Endothelial cell of umbilical vein (primary cell): ENCODE measurements around the gene UVRAG. TPM values are rescaled to one million over a fixed set of nuclear protein-coding genes. Genes with fewer than 3 reads are reported as not detected.

Experiments used
- BruUV-seq: library from RNA; stranded (reverse); fragments of 400-500 nt; replicated peaks from 2 replicates; lab custom pipeline; 2021; lab: Mats Ljungman, UMichigan
- CTCF ChIA-PET: fragments of 300-600, 350-600 bp; sonication (Branson Sonifier 250); formaldehyde crosslinking; loops from one replicate; lab custom pipeline; 2021; ENCODE audit warnings: antibody characterized with exemption, inconsistent platforms; lab: Charles Lee
- POLR2A ChIA-PET: fragments of 300-600, 350-600 bp; sonication (Branson Sonifier 250); formaldehyde crosslinking; loops from one replicate; lab custom pipeline; 2021; ENCODE audit warnings: antibody characterized with exemption, inconsistent platforms; lab: Charles Lee
- DNase-seq: peaks from one replicate; pipeline ENCODE4 v3.0.0-alpha.2; 2011; ENCODE audit warnings: low read depth, low spot score
- FAIRE-seq: peaks from 2 replicates; lab custom pipeline; 2011; peaks lifted over from hg19 to GRCh38; lab: Jason Lieb, UNC
- H2AFZ ChIP-seq: 2 replicates; pipeline ENCODE4 v1.6.0; 2012; ENCODE audit warnings: low read depth, low read length, control low read depth, inconsistent platforms
- H3K27ac ChIP-seq: 2 replicates; pipeline ENCODE4 v1.5.1; 2011; ENCODE audit warnings: low read depth, mild to moderate bottlenecking, control low read depth, low read length, moderate library complexity; ENCODE audit not compliant: insufficient read depth
- H3K27me3 ChIP-seq, 2 experiments: 2 replicates each; pipeline versions ENCODE4 v1.6.0 to v1.6.1; 2011; ENCODE audit warnings: low read length in 2 of 2, mixed read lengths in 1 of 2; ENCODE audit not compliant: control insufficient read depth in 2 of 2, insufficient read depth in 2 of 2
- H3K36me3 ChIP-seq, 2 experiments: 2 replicates in 1 of 2; 3 replicates in 1 of 2; pipeline ENCODE4 v1.5.1; 2011; ENCODE audit warnings: low read length in 2 of 2, mild to moderate bottlenecking in 1 of 2, moderate library complexity in 1 of 2; ENCODE audit not compliant: control insufficient read depth in 2 of 2, insufficient read depth in 2 of 2; ENCODE audit errors: extremely low read depth in 1 of 2
- H3K4me1 ChIP-seq: 3 replicates; pipeline ENCODE4 v1.5.1; 2011; ENCODE audit warnings: mild to moderate bottlenecking, low read length; ENCODE audit not compliant: control insufficient read depth, insufficient read depth; ENCODE audit errors: extremely low read depth
- H3K4me2 ChIP-seq: 2 replicates; pipeline ENCODE4 v1.6.1; 2011; ENCODE audit warnings: low read length, control low read depth, mixed read lengths; ENCODE audit not compliant: insufficient read depth
- H3K4me3 ChIP-seq, 3 experiments: fragments of 200-600 bp in 1 of 3; sonication (generic), shearing (Covaris generic) in 1 of 3; replicated peaks in 1 of 3; 2 replicates each; pipeline ENCODE4 v1.5.1; 2011 to 2016; ENCODE audit warnings: control low read depth in 3 of 3, low read length in 3 of 3, mild to moderate bottlenecking in 2 of 3, inconsistent platforms in 1 of 3, low read depth in 1 of 3, moderate library complexity in 1 of 3; ENCODE audit not compliant: insufficient read depth in 1 of 3
- H3K79me2 ChIP-seq: 2 replicates; pipeline ENCODE4 v1.6.0; 2012; ENCODE audit warnings: low read length, inconsistent platforms; ENCODE audit not compliant: control insufficient read depth, insufficient read depth
- H3K9ac ChIP-seq: replicated peaks from 2 replicates; pipeline ENCODE3; 2011; ENCODE audit warnings: low read length, control low read depth; ENCODE audit not compliant: insufficient read depth; ENCODE audit errors: extremely low read depth
- H3K9me1 ChIP-seq: replicated peaks from 3 replicates; pipeline ENCODE4 v1.6.0; 2011; ENCODE audit warnings: mild to moderate bottlenecking, low read length; ENCODE audit not compliant: control insufficient read depth, insufficient read depth; ENCODE audit errors: extremely low read depth
- H3K9me3 ChIP-seq: replicated peaks from 2 replicates; pipeline ENCODE4 v1.5.1; 2012; ENCODE audit warnings: low read length, inconsistent platforms; ENCODE audit not compliant: control insufficient read depth, insufficient read depth
- H4K20me1 ChIP-seq: replicated peaks from 2 replicates; pipeline ENCODE3; 2011; ENCODE audit warnings: mild to moderate bottlenecking, low read length; ENCODE audit not compliant: control insufficient read depth, insufficient read depth; ENCODE audit errors: extremely low read depth
- CTCF ChIP-seq, 2 donors: IDR thresholded peaks; 1 replicate in 1 of 2; 2 replicates in 1 of 2; pipeline ENCODE4 v1.5.1; 2011; ENCODE audit warnings: low read length in 2 of 2, mild to moderate bottlenecking in 2 of 2, moderate library complexity in 2 of 2, control low read depth in 1 of 2, inconsistent platforms in 1 of 2, low read depth in 1 of 2; ENCODE audit not compliant: insufficient read depth in 1 of 2; ENCODE audit errors: extremely low read depth in 1 of 2
- EZH2 ChIP-seq: IDR thresholded peaks from 2 replicates; pipeline ENCODE4 v1.6.1; 2012; ENCODE audit warnings: borderline replicate concordance, low read depth, mild to moderate bottlenecking, moderate library complexity, low read length, inconsistent platforms; ENCODE audit not compliant: severe bottlenecking
- FOS ChIP-seq: IDR thresholded peaks from 2 replicates; pipeline ENCODE4 v1.6.1; 2011; ENCODE audit warnings: mild to moderate bottlenecking, low read length, moderate library complexity, borderline replicate concordance; ENCODE audit not compliant: insufficient read depth
- GATA2 ChIP-seq: IDR thresholded peaks from 2 replicates; pipeline ENCODE4 v1.7.0; 2011; ENCODE audit warnings: low read depth, mild to moderate bottlenecking, moderate library complexity, mixed read lengths, low read length; ENCODE audit not compliant: insufficient read length, insufficient read depth
- JUN ChIP-seq: IDR thresholded peaks from 2 replicates; pipeline ENCODE4 v1.6.1; 2011; ENCODE audit warnings: borderline replicate concordance, low read depth; ENCODE audit not compliant: insufficient read length, insufficient read depth
- MYC ChIP-seq: IDR thresholded peaks from one replicate; pipeline ENCODE4 v1.6.1; 2011; ENCODE audit warnings: mild to moderate bottlenecking, low read depth, low read length
- POLR2A ChIP-seq: IDR thresholded peaks from 2 replicates; pipeline ENCODE4 v1.6.1; 2012; ENCODE audit warnings: low read depth, mild to moderate bottlenecking, control low read depth, low read length
- POLR2AphosphoS5 ChIP-seq: IDR thresholded peaks from 2 replicates; pipeline ENCODE4 v1.6.1; 2012; ENCODE audit warnings: low read depth, mild to moderate bottlenecking, control low read depth, low read length, moderate library complexity; ENCODE audit not compliant: insufficient read depth
- dilution Hi-C: fragments of 300-500 bp; cut with MboI; formaldehyde crosslinking; loops from one replicate; pipeline ENCODE4 v1.15.0; 2019; ENCODE audit warnings: low sequenced_read_pairs; ENCODE audit not compliant: extremely low pct_ligation_motif_present
- intact Hi-C: fragments of 100-400 bp; cut with micrococcal nuclease; formaldehyde crosslinking; loops from one replicate; pipeline ENCODE4 v1.10.0; 2022
- polyA plus RNA-seq, 4 experiments: library from polyadenylated mRNA; depleted of rRNA in 3 of 4; stranded (reverse) in 3 of 4; unstranded in 1 of 4; fragments of >200 nt; gene quantifications; 2 replicates each; pipeline versions ENCODE4 v1.2.1 to v1.2.3, GENCODE V29; 2011 to 2012; ENCODE audit warnings: missing spikeins in 1 of 4
- total RNA-seq: library from RNA; stranded (reverse); gene quantifications from 2 replicates; pipeline ENCODE4 v1.2.3, GENCODE V29; 2021
- TF ChIP-seq, protein P1 (sequence below): IDR thresholded peaks from 2 replicates; pipeline ENCODE4 v1.6.1; 2011; ENCODE audit not compliant: insufficient read depth, insufficient read length

Gene UVRAG
- total and polyA plus RNA-seq, 2 donors (not counting 3 experiments of a cell fraction or from before 2014, with no cell fraction given) = 21.2 to 65.6 TPM

- no peaks in the 10 kb centered on the region for H3K36me3 ChIP-seq
- no peak overlapping the region for H3K4me3 ChIP-seq
- no peaks in the 10 kb centered on the region for H3K9me3 ChIP-seq
- POLR2A ChIA-PET = no interaction called here
- H3K4me2 ChIP-seq = no peak overlapping the region
- no peak for TF ChIP-seq EZH2
- TF ChIP-seq GATA2 = no peak
- TF ChIP-seq CTCF (IDR thresholded peaks at IDR 0.05; ENCODE audit: extremely low read depth in 1 of 2, insufficient read depth in 1 of 2, low read depth in 1 of 2, low read length in 2 of 2) = no peak
- no peak for TF ChIP-seq POLR2AphosphoS5
- no peak for TF ChIP-seq FOS
- TF ChIP-seq MYC = no peak
- no peak for TF ChIP-seq JUN
- TF ChIP-seq POLR2A = no peak
- TF ChIP-seq, protein P1, sequence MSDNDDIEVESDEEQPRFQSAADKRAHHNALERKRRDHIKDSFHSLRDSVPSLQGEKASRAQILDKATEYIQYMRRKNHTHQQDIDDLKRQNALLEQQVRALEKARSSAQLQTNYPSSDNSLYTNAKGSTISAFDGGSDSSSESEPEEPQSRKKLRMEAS = no peak
- FAIRE-seq (no peak), DNase-seq (no peak)
- H3K9ac ChIP-seq = no peak overlapping the region
- CTCF ChIA-PET = interaction anchor here (1.0 to 1.2 kb wide), 2 partner anchors 26 to 376 kb away, joined by 3 read pairs; no protein-coding TSS in a partner anchor
- H4K20me1 ChIP-seq = no peaks in the 10 kb centered on the region
- BruUV-seq = no TSS peak
- intact Hi-C loops (no loop called here), dilution Hi-C loops (no loop called here)
- H3K9me1 ChIP-seq = no peaks in the 10 kb centered on the region
- no peaks in the 10 kb centered on the region for H3K79me2 ChIP-seq
- H2AFZ ChIP-seq = no peak overlapping the region
- peaks cover 11% of the 10 kb centered on the region for H3K4me1 ChIP-seq
- no peak overlapping the region for H3K27ac ChIP-seq
- no peaks in the 10 kb centered on the region for H3K27me3 ChIP-seq
These were observed 38.5 kb upstream of the UVRAG start for GRCh38 chr11:75776546-75776945.
